Prostate gland (tissue), 1 donor: ENCODE results near the gene MINDY1.

Source experiments
- POLR2A ChIP-seq: fragments of 450-650 bp; IDR thresholded peaks from one replicate; pipeline ENCODE4 v1.6.1; 2016; ENCODE audit warnings: antibody characterized with exemption, mild to moderate bottlenecking
- POLR2AphosphoS5 ChIP-seq: sonication (generic); formaldehyde crosslinking; IDR thresholded peaks from one replicate; pipeline ENCODE4 v1.6.1; 2017; ENCODE audit warnings: antibody characterized with exemption

- TF ChIP-seq POLR2A (no peak), POLR2AphosphoS5 (no peak)
Observed at GRCh38 chr1:151035167-151035566, 28.5 kb upstream of the MINDY1 start.
